A204.1 (cell line): Measurements from ENCODE around the gene SMS.

ENCODE experiments used
- FAIRE-seq: peaks from 2 replicates; lab custom pipeline; 2012; peaks lifted over from hg19 to GRCh38; lab: Jason Lieb, UNC

The SMS gene

GRCh38 chrX:22039541-22039940 is 99.0 kb downstream of the SMS start:
- no peak for FAIRE-seq

DNA sequence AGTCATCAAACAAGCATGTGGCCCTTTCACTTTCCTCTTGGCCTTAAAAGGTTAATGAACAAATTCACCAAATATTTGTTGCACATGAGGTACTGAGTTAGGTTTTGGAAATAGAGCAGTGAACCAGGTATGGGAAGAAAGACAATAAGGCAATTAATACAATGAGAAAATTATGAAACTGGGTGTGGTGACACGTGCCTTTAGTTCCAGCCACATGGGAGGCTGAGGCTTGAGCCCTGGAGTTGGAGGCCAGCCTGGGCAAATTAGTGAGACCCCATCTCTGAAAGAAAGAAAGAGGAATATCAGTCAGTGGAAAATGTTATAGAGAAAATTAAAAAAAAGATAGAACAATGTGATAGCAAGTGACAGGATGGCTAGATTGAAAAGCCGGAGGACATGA is 99.7 kb downstream of the SMS start:
- no peak for FAIRE-seq

DNA sequence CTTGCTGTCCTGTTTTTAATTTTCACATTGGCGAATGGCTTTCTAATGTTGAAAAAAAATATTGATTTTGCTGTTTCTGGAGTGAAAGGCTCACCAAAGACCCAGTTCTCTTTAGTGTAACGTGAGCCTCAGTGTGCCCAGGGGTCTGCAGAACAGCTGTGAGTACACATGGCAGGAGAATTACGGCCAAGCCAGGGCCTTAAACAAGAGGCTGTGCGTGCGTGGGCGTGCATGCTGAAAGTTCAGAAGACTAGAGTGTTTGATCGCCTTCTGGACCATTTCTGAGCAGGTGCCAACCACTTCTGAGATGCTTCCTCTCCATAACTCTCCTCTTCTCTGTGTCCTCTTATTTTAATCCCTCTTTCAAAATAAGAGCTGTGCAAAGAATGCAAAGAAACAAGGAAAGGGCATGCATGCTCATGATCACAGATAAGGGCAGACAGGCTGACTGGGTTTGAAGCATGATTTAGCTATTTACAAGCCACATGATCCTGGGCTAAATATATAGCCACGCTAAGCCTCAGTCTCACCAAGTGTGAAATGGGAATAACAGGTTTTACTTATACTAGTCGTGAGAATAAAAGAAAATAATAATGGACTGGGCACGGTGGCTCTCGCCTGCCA is 101.5 kb downstream of the SMS start:
- FAIRE-seq: no peak

DNA sequence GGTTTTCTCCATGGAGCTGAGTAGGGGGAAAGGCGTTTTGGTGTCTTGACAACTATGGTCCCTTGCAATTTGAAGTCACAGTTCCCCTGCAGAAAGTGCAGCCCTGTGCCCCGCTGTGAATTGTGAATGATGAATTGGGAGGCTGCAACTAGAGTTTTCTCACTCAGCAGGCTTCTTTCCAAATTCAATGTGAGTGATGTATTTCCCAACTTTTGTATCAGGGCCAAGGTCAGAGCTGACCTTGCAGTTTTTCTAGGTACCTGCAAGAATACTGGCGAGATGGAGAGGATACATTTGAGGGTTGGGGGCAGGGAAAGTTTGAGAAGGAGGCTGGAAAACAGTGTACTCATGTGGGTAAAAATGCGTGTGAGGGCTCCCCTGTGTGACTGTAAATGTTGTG is 103.4 kb downstream of the SMS start:
- no peak for FAIRE-seq
